Liver (tissue), 9 donors: ENCODE data around the gene ADRA2C. TPM values are rescaled to one million over a fixed set of nuclear protein-coding genes. Genes with fewer than 3 reads are reported as not detected.

Experiments
- DNase-seq: peaks from one replicate; pipeline ENCODE4 v3.0.0-alpha.2; 2017; ENCODE audit warnings: low spot score
- H3K27ac ChIP-seq, 2 donors: one replicate each; pipeline ENCODE4 v1.7.0; 2013; ENCODE audit warnings: inconsistent platforms in 2 of 2, low read length in 2 of 2, control low read depth in 1 of 2, low read depth in 1 of 2, mild to moderate bottlenecking in 1 of 2
- H3K27me3 ChIP-seq, 4 donors: one replicate each; pipeline versions ENCODE4 v1.6.1 to v1.7.0; 2013; ENCODE audit warnings: low read length in 3 of 4, inconsistent platforms in 1 of 4, mild to moderate bottlenecking in 1 of 4, moderate library complexity in 1 of 4; ENCODE audit not compliant: control insufficient read depth in 4 of 4, insufficient read depth in 4 of 4
- H3K36me3 ChIP-seq, 4 donors: one replicate each; pipeline versions ENCODE4 v1.6.1 to v1.7.0; 2013; ENCODE audit warnings: low read length in 3 of 4, mild to moderate bottlenecking in 3 of 4, low read depth in 1 of 4, moderate library complexity in 1 of 4; ENCODE audit not compliant: control insufficient read depth in 4 of 4, insufficient read depth in 3 of 4
- H3K4me1 ChIP-seq, 4 donors: one replicate each; pipeline versions ENCODE4 v1.6.1 to v1.7.0; 2013; ENCODE audit warnings: low read length in 3 of 4, mild to moderate bottlenecking in 3 of 4, moderate library complexity in 1 of 4; ENCODE audit not compliant: control insufficient read depth in 4 of 4, insufficient read depth in 4 of 4
- H3K4me3 ChIP-seq, 3 donors: one replicate each; pipeline versions ENCODE4 v1.6.1 to v1.7.0; 2013; ENCODE audit warnings: low read length in 3 of 3, control low read depth in 1 of 3, low read depth in 1 of 3, mild to moderate bottlenecking in 1 of 3
- H3K9ac ChIP-seq, 2 donors: one replicate each; pipeline ENCODE4 v1.7.0; 2013; ENCODE audit warnings: low read length in 2 of 2, mild to moderate bottlenecking in 2 of 2, moderate library complexity in 2 of 2, control low read depth in 1 of 2, low read depth in 1 of 2
- H3K9me3 ChIP-seq, 4 donors: one replicate each; pipeline versions ENCODE4 v1.6.1 to v1.7.0; 2013; ENCODE audit warnings: low read length in 3 of 4; ENCODE audit not compliant: control insufficient read depth in 4 of 4
- CTCF ChIP-seq: fragments of 150-350 bp; IDR thresholded peaks from 2 replicates; pipeline ENCODE4 v1.5.1; 2017; ENCODE audit warnings: improper control_type of control experiment, low read depth, low read length; ENCODE audit not compliant: missing input control
- EGR1 ChIP-seq, 2 donors: IDR thresholded peaks; 2 replicates each; pipeline ENCODE4 v1.6.1; 2016 to 2018; ENCODE audit warnings: antibody characterized with exemption in 2 of 2, low read depth in 2 of 2
- FOXA1 ChIP-seq: IDR thresholded peaks from 2 replicates; pipeline ENCODE4 v1.6.1; 2016; ENCODE audit warnings: antibody characterized with exemption
- FOXA2 ChIP-seq: IDR thresholded peaks from 2 replicates; pipeline ENCODE4 v1.6.1; 2016; ENCODE audit warnings: antibody characterized with exemption
- GABPA ChIP-seq, 2 donors: IDR thresholded peaks in 1 of 2; conservative IDR thresholded peaks in 1 of 2; 2 replicates each; pipeline ENCODE4 v1.6.1; 2016; ENCODE audit warnings: antibody characterized with exemption in 2 of 2, mild to moderate bottlenecking in 1 of 2, moderate library complexity in 1 of 2
- HNF4A ChIP-seq, 2 donors: conservative IDR thresholded peaks; 2 replicates each; pipeline ENCODE4 v1.6.1; 2016; ENCODE audit warnings: antibody characterized with exemption in 2 of 2, mild to moderate bottlenecking in 2 of 2
- HNF4G ChIP-seq: IDR thresholded peaks from 2 replicates; pipeline ENCODE4 v1.6.1; 2016; ENCODE audit warnings: antibody characterized with exemption
- JUND ChIP-seq, 2 donors: IDR thresholded peaks; 2 replicates each; pipeline ENCODE4 v1.6.1; 2016; ENCODE audit warnings: antibody characterized with exemption in 2 of 2
- MAX ChIP-seq: IDR thresholded peaks from 2 replicates; pipeline ENCODE4 v1.6.1; 2016; ENCODE audit warnings: antibody characterized with exemption
- NR2F2 ChIP-seq: IDR thresholded peaks from 2 replicates; pipeline ENCODE4 v1.6.1; 2016; ENCODE audit warnings: antibody characterized with exemption
- RAD21 ChIP-seq, 2 donors: IDR thresholded peaks; 2 replicates each; pipeline ENCODE4 v1.6.1; 2016; ENCODE audit warnings: antibody characterized with exemption in 2 of 2, mild to moderate bottlenecking in 2 of 2
- RXRA ChIP-seq, 2 donors: IDR thresholded peaks; 2 replicates each; pipeline ENCODE4 v1.6.1; 2017 to 2018; ENCODE audit warnings: antibody characterized with exemption in 2 of 2, mild to moderate bottlenecking in 1 of 2
- SP1 ChIP-seq: IDR thresholded peaks from 2 replicates; pipeline ENCODE4 v1.6.1; 2018; ENCODE audit warnings: antibody characterized with exemption, mild to moderate bottlenecking
- TAF1 ChIP-seq: conservative IDR thresholded peaks from 2 replicates; pipeline ENCODE4 v1.6.1; 2016; ENCODE audit warnings: antibody characterized with exemption, mild to moderate bottlenecking
- YY1 ChIP-seq: IDR thresholded peaks from 2 replicates; pipeline ENCODE4 v1.6.1; 2016; ENCODE audit warnings: antibody characterized with exemption, mild to moderate bottlenecking
- WGBS: extraction: QIAGEN DNeasy Blood & Tissue Kit; methylation state at CpG from one replicate; pipeline ENCODE4 v1.1.7; 2013; 5-methylcytosine and 5-hydroxymethylcytosine counted together
- polyA plus RNA-seq, 2 donors: library from polyadenylated mRNA; stranded (reverse) in 1 of 2; unstranded in 1 of 2; fragments of 200-250 nt in 1 of 2; fragments of >200 nt in 1 of 2; fragmentation: Nextera tagmentation in 1 of 2; extraction: Ambion mirVana in 1 of 2; gene quantifications; one replicate each; pipeline versions ENCODE4 v1.2.1 to v1.2.3, GENCODE V29; 2013 to 2015
- total RNA-seq, 2 donors: library from RNA; depleted of rRNA; stranded (reverse); fragments of >200 nt; gene quantifications; one replicate each; pipeline ENCODE4 v1.2.3, GENCODE V29; 2014
- TF ChIP-seq, protein P1 (sequence below): IDR thresholded peaks from 2 replicates; pipeline ENCODE4 v1.6.1; 2016; ENCODE audit warnings: antibody characterized with exemption, mild to moderate bottlenecking
- TF ChIP-seq, protein P2 (sequence below): IDR thresholded peaks from 2 replicates; pipeline ENCODE4 v1.6.1; 2016; ENCODE audit warnings: antibody characterized with exemption
- donor health status: healthy.
- donor health status: healthy.
- donor health status: healthy.
- donor health status: healthy.
- donor health status: healthy.

The ADRA2C gene
- total and polyA plus RNA-seq, 4 donors, result 0.19 to 1.1 (median 0.28) TPM; not detected in 1

GRCh38 chr4:3790006-3790561 is 23.9 kb downstream of the ADRA2C start:
- Histone ChIP-seq H3K27ac (no peak overlapping the region), H3K9me3 (no peaks in the 10 kb centered on the region), H3K27me3 (no peaks in the 10 kb centered on the region), H3K4me1 (peaks cover 7 to 17% (median 16%) of the 10 kb centered on the region in 4 donors), H3K9ac (no peak overlapping the region), H3K4me3 (no peak overlapping the region), H3K36me3 (no peaks in the 10 kb centered on the region)
- 73% methylated on average over 13 of the region's 13 CpGs for WGBS
- DNase-seq, result no peak
- TF ChIP-seq RAD21 (IDR thresholded peaks at IDR 0.05) (no peak), RXRA (IDR thresholded peaks at IDR 0.05) (no peak), JUND (IDR thresholded peaks at IDR 0.05) (no peak), EGR1 (IDR thresholded peaks at IDR 0.05; ENCODE audit: low read depth in 2 of 2) (no peak), GABPA (IDR thresholded peaks at IDR 0.05 in 1 of 2, conservative IDR thresholded peaks at IDR 0.05 in 1 of 2) (no peak), YY1 (no peak), TAF1 (no peak), CTCF (no peak), HNF4G (no peak), FOXA1 (no peak), HNF4A (conservative IDR thresholded peaks at IDR 0.05) (no peak), MAX (no peak), FOXA2 (no peak)
- TF ChIP-seq, protein P1, sequence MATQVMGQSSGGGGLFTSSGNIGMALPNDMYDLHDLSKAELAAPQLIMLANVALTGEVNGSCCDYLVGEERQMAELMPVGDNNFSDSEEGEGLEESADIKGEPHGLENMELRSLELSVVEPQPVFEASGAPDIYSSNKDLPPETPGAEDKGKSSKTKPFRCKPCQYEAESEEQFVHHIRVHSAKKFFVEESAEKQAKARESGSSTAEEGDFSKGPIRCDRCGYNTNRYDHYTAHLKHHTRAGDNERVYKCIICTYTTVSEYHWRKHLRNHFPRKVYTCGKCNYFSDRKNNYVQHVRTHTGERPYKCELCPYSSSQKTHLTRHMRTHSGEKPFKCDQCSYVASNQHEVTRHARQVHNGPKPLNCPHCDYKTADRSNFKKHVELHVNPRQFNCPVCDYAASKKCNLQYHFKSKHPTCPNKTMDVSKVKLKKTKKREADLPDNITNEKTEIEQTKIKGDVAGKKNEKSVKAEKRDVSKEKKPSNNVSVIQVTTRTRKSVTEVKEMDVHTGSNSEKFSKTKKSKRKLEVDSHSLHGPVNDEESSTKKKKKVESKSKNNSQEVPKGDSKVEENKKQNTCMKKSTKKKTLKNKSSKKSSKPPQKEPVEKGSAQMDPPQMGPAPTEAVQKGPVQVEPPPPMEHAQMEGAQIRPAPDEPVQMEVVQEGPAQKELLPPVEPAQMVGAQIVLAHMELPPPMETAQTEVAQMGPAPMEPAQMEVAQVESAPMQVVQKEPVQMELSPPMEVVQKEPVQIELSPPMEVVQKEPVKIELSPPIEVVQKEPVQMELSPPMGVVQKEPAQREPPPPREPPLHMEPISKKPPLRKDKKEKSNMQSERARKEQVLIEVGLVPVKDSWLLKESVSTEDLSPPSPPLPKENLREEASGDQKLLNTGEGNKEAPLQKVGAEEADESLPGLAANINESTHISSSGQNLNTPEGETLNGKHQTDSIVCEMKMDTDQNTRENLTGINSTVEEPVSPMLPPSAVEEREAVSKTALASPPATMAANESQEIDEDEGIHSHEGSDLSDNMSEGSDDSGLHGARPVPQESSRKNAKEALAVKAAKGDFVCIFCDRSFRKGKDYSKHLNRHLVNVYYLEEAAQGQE, result no peak

DNA sequence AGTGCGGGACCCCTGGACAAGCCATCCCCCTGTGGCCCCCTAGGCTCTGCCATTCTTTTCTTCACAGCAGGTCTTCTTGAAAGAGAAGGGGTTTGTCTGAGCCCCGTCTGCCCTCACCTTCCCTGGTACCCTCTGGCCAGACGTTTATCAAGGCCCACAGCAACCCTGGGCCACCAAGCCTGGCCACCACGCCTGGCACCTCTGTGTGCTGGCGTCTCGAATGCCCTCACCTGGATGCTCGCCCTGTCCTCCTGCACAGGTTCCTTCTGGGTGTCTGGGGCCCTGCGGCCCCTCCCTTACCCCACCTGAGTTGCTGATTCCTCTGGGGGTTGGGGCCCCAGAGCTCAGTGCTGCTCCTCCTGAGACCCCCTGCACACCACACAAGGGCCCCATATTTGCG is 25.1 kb downstream of the ADRA2C start:
- no peaks in the 10 kb centered on the region for H3K27me3 ChIP-seq
- no peak overlapping the region for H3K9ac ChIP-seq
- no peak overlapping the region for H3K4me3 ChIP-seq
- H3K4me1 ChIP-seq, result peaks cover 0 to 6% (median 5%) of the 10 kb centered on the region in 4 donors
- peaks cover 0 to 5% (median 0%) of the 10 kb centered on the region in 4 donors for H3K9me3 ChIP-seq
- no peaks in the 10 kb centered on the region for H3K36me3 ChIP-seq
- H3K27ac ChIP-seq, result no peak overlapping the region
- 73% methylated on average over 9 of the region's 9 CpGs for WGBS
- DNase-seq, result no peak
- TF ChIP-seq EGR1 (IDR thresholded peaks at IDR 0.05; ENCODE audit: low read depth in 2 of 2) (no peak), MAX (no peak), NR2F2 (no peak), FOXA1 (no peak), TAF1 (no peak), HNF4G (no peak), RAD21 (IDR thresholded peaks at IDR 0.05) (no peak), CTCF (no peak), SP1 (no peak)
- TF ChIP-seq, protein P1, result no peak
- TF ChIP-seq, protein P2, sequence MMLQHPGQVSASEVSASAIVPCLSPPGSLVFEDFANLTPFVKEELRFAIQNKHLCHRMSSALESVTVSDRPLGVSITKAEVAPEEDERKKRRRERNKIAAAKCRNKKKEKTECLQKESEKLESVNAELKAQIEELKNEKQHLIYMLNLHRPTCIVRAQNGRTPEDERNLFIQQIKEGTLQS, result no peak
